NT2/D1 (cell line): ENCODE results near the gene CMTM4.

Experiments
- SUZ12 ChIP-seq: IDR thresholded peaks from 2 replicates; pipeline ENCODE4 v1.6.1; 2011; ENCODE audit not compliant: insufficient read length, insufficient read depth; ENCODE audit errors: extremely low read depth
- YY1 ChIP-seq: IDR thresholded peaks from 2 replicates; pipeline ENCODE4 v1.6.1; 2011; ENCODE audit not compliant: insufficient read length, insufficient read depth
- ZNF274 ChIP-seq: IDR thresholded peaks from 2 replicates; pipeline ENCODE4 v1.6.1; 2011; ENCODE audit warnings: mild to moderate bottlenecking, low read depth, low read length

- TF ChIP-seq ZNF274 (no peak), YY1 (no peak), SUZ12 (no peak)
Measured at GRCh38 chr16:66695471-66695934, 1.0 kb downstream of the CMTM4 start.
